ENCODE data around the gene CNTROB.
"Not testable (repeated sequence)": the region's sequence is repeated elsewhere in the genome, so short reads cannot be mapped to it uniquely, and the experiment has no call there.

Gene CNTROB

DNA sequence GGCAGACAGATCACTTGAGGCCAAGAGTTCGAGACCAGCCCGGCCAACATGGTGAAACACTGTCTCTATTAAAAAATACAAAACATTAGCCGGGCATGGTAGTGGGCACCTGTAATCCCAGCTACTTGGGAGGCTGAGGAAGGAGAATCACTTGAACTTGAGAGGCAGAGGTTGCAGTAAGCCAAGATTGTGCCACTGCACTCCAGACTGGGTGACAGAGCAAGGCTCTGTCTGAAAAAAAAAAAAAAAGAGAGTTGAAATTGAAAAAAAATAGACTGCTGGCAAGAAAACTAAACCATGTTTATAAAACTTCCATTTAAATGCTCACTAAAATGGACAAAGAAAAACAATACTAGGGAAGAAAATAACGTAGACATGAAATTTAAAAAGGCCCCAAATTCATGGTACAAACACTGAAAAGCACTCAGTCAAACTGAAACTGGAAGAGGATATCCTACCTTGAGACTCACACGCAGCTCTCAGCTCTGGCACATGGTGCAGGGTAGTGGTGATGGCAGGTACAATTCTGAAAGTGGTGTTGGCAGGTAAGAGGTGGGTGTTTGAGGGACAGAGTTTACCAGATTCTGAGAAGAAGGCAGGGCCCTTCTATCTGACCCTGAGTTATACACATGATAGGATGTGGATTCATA lies 19.3 kb downstream of the CNTROB start:
- no peak for DNase-seq (ENCODE audit: low read depth, low spot score)

GRCh38 chr17:7953266-7953665 lies 21.3 kb downstream of the CNTROB start:
- POLR2A ChIA-PET; H3K4me3 ChIP-seq (ENCODE audit: low read depth, low read length); DNase-seq (ENCODE audit: low read depth, low spot score): not testable (repeated sequence)
- CTCF ChIA-PET: interaction anchor here (0.5 to 3.5 kb wide), 8 partner anchors 9 to 429 kb away, joined by 3 to 16 read pairs (median 4); no protein-coding TSS in a partner anchor

More for the DNA sequence above, 19.3 kb downstream of the CNTROB start:
- ChIA-PET CTCF (interaction anchor here (0.8 to 3.5 kb wide), 3 partner anchors 37 to 90 kb away, joined by 3 to 16 read pairs (median 3); no protein-coding TSS in a partner anchor), POLR2A (no interaction called here)
- TF ChIP-seq CTCF (IDR thresholded peaks at IDR 0.05; ENCODE audit: insufficient read depth, low read length, missing control alignments): no peak
- no peak overlapping the region for H3K4me3 ChIP-seq (ENCODE audit: low read depth, low read length)

DNA sequence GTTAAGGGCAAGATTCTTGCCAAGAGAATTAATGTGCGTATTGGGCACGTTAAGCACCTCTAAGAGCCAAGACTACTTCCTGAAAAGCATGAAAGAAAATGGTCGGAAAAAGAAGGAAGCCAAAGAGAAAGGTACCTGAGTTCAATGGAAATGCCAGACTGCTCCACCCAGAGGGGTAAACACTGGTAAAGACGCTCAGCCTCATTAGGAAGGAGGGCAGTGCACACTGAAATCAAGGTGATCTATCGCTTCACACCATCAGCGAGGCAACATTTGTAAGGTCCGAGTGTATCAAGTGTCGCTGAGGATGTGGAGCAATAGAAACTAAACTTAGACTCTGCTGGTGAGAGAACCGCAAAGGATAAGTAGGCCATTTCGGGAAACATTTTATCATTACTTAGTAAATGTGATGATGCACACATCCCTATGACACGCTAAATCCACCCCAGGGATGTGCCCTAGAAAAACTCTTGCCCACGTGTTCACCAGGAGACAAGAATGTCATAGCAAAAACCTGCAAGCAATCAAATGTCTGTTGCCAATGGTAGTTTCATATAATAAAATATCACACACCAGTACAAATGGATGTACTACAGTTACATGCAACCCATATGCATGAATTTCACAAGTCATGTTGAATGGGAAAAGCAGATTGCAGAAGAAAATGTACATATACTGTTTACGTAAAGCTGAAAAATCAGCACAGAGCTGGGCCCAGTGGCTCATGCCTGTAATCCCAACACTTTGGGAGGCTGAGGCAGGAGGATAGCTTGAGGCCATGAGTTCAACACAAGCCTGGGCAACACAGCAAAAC lies 23.6 kb downstream of the CNTROB start:
- DNase-seq (ENCODE audit: low read depth, low spot score): no peak
- no peak for TF ChIP-seq CTCF (IDR thresholded peaks at IDR 0.05; ENCODE audit: insufficient read depth, low read length, missing control alignments)
- POLR2A ChIA-PET: no interaction called here
- CTCF ChIA-PET: interaction anchor here (0.7 to 2.1 kb wide), 8 partner anchors 9 to 102 kb away, joined by 3 to 12 read pairs (median 4); no protein-coding TSS in a partner anchor
- no peak overlapping the region for H3K4me3 ChIP-seq (ENCODE audit: low read depth, low read length)

- H3K4me3 ChIP-seq (ENCODE audit: low read depth, low read length): no peak overlapping the region
- TF ChIP-seq CTCF (IDR thresholded peaks at IDR 0.05; ENCODE audit: insufficient read depth, low read length, missing control alignments): no peak
- POLR2A ChIA-PET: no interaction called here
- CTCF ChIA-PET: interaction anchor here (0.7 to 2.0 kb wide), 10 partner anchors 9 to 101 kb away, joined by 3 to 12 read pairs (median 4); no protein-coding TSS in a partner anchor
- no peak for DNase-seq (ENCODE audit: low read depth, low spot score)
Observed at GRCh38 chr17:7956228-7956965, 24.4 kb downstream of the CNTROB start.

GRCh38 chr17:7959503-7960253 lies 27.7 kb downstream of the CNTROB start:
- CTCF ChIA-PET: interaction anchor here (0.9 to 1.3 kb wide), 2 partner anchors 11 to 46 kb away, joined by 3 read pairs; no protein-coding TSS in a partner anchor
- H3K4me3 ChIP-seq (ENCODE audit: low read depth, low read length): no peak overlapping the region
- TF ChIP-seq CTCF (IDR thresholded peaks at IDR 0.05; ENCODE audit: insufficient read depth, low read length, missing control alignments): no peak
- POLR2A ChIA-PET: no interaction called here
- no peak for DNase-seq (ENCODE audit: low read depth, low spot score)

DNA sequence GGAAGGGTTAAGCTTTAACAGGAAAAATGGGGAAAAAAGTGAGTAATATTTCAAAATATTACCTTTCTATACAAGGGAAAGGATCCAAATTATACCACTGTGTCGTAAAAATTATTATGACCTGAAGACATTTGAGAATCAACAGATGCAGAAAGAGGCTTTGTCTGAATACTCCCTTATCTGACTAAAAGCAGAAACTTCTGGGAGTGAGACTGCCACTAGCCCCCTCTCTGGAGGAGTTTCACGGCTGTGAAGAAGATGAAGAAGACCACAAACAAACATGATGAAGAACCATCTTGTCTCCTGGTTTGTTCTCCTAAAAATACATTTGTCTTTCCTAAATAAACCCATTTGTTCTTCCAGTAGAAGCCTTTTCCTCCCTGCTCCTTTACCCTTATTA lies 29.4 kb downstream of the CNTROB start:
- H3K4me3 ChIP-seq (ENCODE audit: low read depth, low read length): no peak overlapping the region
- ChIA-PET CTCF (interaction anchor here (1.0 kb wide), 1 partner anchor 19 kb away, joined by 3 read pairs; no protein-coding TSS in a partner anchor), POLR2A (no interaction called here)
- no peak for DNase-seq (ENCODE audit: low read depth, low spot score)
- no peak for TF ChIP-seq CTCF (IDR thresholded peaks at IDR 0.05; ENCODE audit: insufficient read depth, low read length, missing control alignments)

Measured in AG04449 (cell line).